Measurements from ENCODE around the gene SOWAHC.

DNA sequence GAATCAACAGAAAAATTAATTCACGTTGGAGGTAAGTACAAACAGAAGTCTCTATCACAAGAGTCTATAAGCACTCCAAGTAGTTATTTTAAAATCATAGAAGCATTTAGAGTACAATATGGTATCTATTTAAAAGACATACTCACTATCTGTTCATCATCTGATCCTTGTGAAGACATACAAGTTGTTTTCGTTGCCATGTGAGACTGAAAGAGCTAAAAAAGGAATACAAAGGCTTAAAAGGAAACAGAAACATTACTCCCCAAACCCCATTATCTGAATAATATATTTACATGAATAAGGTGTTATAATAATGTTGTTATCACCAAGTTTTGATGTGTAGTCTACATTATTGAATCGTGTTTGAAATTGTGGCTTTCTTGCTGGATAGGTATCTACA lies 21.3 kb upstream of the SOWAHC start:
- TF ChIP-seq ZNF138 (CRISPR knock-in tag; conservative IDR thresholded peaks at IDR 0.05) (no peak), NFE2L1 (CRISPR knock-in tag; IDR thresholded peaks at IDR 0.05) (no peak), CTCF (IDR thresholded peaks at IDR 0.05) (no peak), IRF2 (CRISPR knock-in tag; IDR thresholded peaks at IDR 0.05; ENCODE audit: borderline replicate concordance, low read depth) (no peak), NR3C1 (CRISPR knock-in tag; conservative IDR thresholded peaks at IDR 0.05; ENCODE audit: low read depth) (no peak), NR2C2 (CRISPR knock-in tag; IDR thresholded peaks at IDR 0.05) (no peak), CREM (CRISPR knock-in tag; IDR thresholded peaks at IDR 0.05) (no peak), ZNF232 (CRISPR knock-in tag; IDR thresholded peaks at IDR 0.05) (no peak), ATF1 (CRISPR knock-in tag; IDR thresholded peaks at IDR 0.05) (no peak)
- TF ChIP-seq, protein P1, sequence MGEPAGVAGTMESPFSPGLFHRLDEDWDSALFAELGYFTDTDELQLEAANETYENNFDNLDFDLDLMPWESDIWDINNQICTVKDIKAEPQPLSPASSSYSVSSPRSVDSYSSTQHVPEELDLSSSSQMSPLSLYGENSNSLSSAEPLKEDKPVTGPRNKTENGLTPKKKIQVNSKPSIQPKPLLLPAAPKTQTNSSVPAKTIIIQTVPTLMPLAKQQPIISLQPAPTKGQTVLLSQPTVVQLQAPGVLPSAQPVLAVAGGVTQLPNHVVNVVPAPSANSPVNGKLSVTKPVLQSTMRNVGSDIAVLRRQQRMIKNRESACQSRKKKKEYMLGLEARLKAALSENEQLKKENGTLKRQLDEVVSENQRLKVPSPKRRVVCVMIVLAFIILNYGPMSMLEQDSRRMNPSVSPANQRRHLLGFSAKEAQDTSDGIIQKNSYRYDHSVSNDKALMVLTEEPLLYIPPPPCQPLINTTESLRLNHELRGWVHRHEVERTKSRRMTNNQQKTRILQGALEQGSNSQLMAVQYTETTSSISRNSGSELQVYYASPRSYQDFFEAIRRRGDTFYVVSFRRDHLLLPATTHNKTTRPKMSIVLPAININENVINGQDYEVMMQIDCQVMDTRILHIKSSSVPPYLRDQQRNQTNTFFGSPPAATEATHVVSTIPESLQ (CRISPR knock-in tag; IDR thresholded peaks at IDR 0.05): no peak

Data from WTC11 (cell line).